Immature natural killer cell (primary cell): Measurements from ENCODE around the gene RFX3. TPM values are rescaled to one million over a fixed set of nuclear protein-coding genes. Genes with fewer than 3 reads are reported as not detected.

ENCODE experiments used
- DNase-seq, 3 donors: peaks; one replicate each; pipeline ENCODE4 v3.0.0; 2022; ENCODE audit warnings: mixed read lengths in 1 of 3
- H3K27ac Mint-ChIP-seq, 6 donors: one replicate each; pipeline ENCODE4 v1.8.0; 2020; ENCODE audit warnings: mixed read lengths in 6 of 6, mild to moderate bottlenecking in 5 of 6, inconsistent platforms in 4 of 6, moderate library complexity in 3 of 6
- H3K27me3 Mint-ChIP-seq, 3 donors: one replicate each; pipeline ENCODE4 v1.8.0; 2020 to 2021; ENCODE audit warnings: low read depth in 3 of 3, mild to moderate bottlenecking in 3 of 3, mixed read lengths in 3 of 3, moderate library complexity in 3 of 3, inconsistent platforms in 1 of 3
- H3K36me3 Mint-ChIP-seq, 3 donors: one replicate each; pipeline ENCODE4 v1.8.0; 2020; ENCODE audit warnings: mixed read lengths in 3 of 3, inconsistent platforms in 2 of 3, mild to moderate bottlenecking in 2 of 3
- H3K4me1 Mint-ChIP-seq, 2 donors: one replicate each; pipeline ENCODE4 v1.8.0; 2020; ENCODE audit warnings: inconsistent platforms in 2 of 2, mild to moderate bottlenecking in 2 of 2, mixed read lengths in 2 of 2, moderate library complexity in 1 of 2
- H3K4me3 Mint-ChIP-seq, 5 donors: one replicate each; pipeline ENCODE4 v1.8.0; 2020; ENCODE audit warnings: mild to moderate bottlenecking in 5 of 5, mixed read lengths in 5 of 5, inconsistent platforms in 3 of 5, moderate library complexity in 3 of 5
- H3K9me3 Mint-ChIP-seq, 6 donors: one replicate each; pipeline ENCODE4 v1.8.0; 2020; ENCODE audit warnings: mild to moderate bottlenecking in 6 of 6, mixed read lengths in 6 of 6, inconsistent platforms in 4 of 6, moderate library complexity in 3 of 6
- polyA plus RNA-seq, 3 donors: library from polyadenylated mRNA; unstranded; fragments of 300-500 nt; fragmentation: Illumina TruSeq; gene quantifications; one replicate each; pipeline ENCODE4 v1.2.3, GENCODE V29; 2021

The RFX3 gene
- polyA plus RNA-seq, 3 donors from 2014 or later = 4.5 to 6.5 (median 4.5) TPM

DNA sequence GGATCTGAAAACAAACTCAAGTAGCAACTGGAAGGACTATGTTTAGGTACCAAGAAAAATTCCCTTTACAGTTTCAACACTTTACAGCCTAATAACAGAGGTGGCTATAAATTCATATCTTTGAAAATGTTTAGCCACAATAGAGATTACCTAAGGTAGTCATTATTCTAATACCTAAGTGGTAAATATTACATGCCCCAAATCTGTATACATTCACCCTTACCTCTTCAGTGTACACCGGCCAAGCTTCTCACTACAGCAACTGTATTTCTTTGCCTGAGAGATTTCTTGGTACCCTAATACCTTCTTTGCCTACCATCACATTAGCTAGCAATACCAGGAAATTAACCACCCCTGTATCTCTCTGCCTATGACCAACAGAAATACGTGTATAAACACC lies 154.0 kb downstream of the RFX3 start:
- Mint-ChIP-seq H3K27ac (no peak overlapping the region), H3K4me1 (peaks cover 0 to 6% of the 10 kb centered on the region in 2 donors), H3K27me3 (no peaks in the 10 kb centered on the region), H3K4me3 (no peak overlapping the region), H3K36me3 (peaks cover 0 to 4% (median 4%) of the 10 kb centered on the region in 3 donors), H3K9me3 (no peaks in the 10 kb centered on the region)
- DNase-seq = no peak

DNA sequence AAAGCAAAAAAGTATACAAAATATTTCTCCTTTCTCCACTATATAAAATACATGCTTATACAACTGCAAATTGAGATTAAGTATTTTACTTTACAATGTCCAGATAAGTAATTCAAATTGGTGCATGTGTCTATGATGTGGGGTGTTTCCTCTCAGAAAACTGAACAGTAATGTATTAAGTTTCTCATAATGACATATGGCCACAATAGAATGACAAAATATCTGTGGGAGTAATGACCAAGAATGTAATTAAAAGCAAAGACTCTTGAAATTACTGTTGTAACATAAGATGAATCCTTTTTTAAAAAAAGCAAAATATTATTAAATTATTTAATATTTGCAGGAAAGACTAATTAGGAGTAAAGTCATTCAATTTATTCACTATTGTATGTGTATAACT lies 155.1 kb downstream of the RFX3 start:
- no peak for DNase-seq
- Mint-ChIP-seq H3K4me3 (no peak overlapping the region), H3K27ac (no peak overlapping the region), H3K9me3 (no peaks in the 10 kb centered on the region), H3K27me3 (no peaks in the 10 kb centered on the region), H3K4me1 (peaks cover 1 to 6% of the 10 kb centered on the region in 2 donors), H3K36me3 (no peaks in the 10 kb centered on the region)

DNA sequence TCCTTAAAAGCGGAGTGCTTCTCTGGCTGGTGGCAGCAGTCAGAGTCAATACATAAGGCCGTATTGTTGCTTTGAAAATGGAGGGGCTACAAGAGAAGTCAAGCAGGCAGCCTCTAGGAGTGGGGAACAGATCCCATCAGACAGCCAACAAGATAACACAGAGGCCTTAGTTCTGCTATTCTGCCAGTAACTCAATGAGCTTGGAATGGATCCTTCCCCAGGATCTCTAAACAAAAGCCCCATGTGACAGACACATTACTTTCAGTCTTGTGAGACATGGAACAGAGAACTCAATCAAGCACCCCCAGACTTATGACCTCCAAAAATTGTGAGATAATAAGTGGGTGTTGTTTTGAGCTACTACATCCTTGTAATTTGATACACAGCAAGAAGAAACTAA lies 158.6 kb downstream of the RFX3 start:
- H3K9me3 Mint-ChIP-seq = no peaks in the 10 kb centered on the region
- H3K36me3 Mint-ChIP-seq = no peaks in the 10 kb centered on the region
- no peak overlapping the region for H3K4me3 Mint-ChIP-seq
- H3K27ac Mint-ChIP-seq = no peak overlapping the region
- no peak for DNase-seq
- peaks cover 3 to 6% of the 10 kb centered on the region in 2 donors for H3K4me1 Mint-ChIP-seq
- H3K27me3 Mint-ChIP-seq = no peaks in the 10 kb centered on the region

- Mint-ChIP-seq H3K4me3 (no peak overlapping the region), H3K27me3 (no peaks in the 10 kb centered on the region), H3K27ac (no peak overlapping the region), H3K4me1 (peaks cover 8 to 9% of the 10 kb centered on the region in 2 donors), H3K36me3 (peaks cover 0 to 4% (median 4%) of the 10 kb centered on the region in 3 donors), H3K9me3 (no peaks in the 10 kb centered on the region)
- DNase-seq = no peak
Observed at GRCh38 chr9:3361689-3362392, 164.0 kb downstream of the RFX3 start.

- Mint-ChIP-seq H3K36me3 (peaks cover 0 to 4% (median 4%) of the 10 kb centered on the region in 3 donors), H3K4me3 (no peak overlapping the region), H3K27ac (peak overlapping the region in 1 of 6 donors; percentile 11), H3K27me3 (no peaks in the 10 kb centered on the region), H3K4me1 (peaks cover 7 to 9% of the 10 kb centered on the region in 2 donors), H3K9me3 (no peaks in the 10 kb centered on the region)
- DNase-seq = no peak
Observed at GRCh38 chr9:3361116-3361515, 164.7 kb downstream of the RFX3 start.

DNA sequence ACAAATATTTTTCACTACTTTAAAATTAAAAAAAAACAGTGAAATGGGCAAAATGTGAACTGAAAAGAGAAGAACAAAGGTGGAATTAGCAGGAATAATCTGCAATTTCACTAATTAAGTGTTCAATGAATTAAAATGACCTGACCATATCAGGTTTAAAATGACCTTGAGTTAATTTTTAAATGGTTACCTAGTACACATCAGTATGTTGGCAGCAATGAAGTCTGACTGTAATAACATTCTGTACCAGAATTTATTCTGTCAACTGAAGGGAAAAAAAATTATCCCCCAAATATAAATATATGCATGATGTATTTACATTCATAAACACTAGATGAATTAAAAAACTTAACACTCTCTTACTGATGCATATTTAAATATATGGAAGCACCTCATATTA lies 165.6 kb downstream of the RFX3 start:
- H3K4me1 Mint-ChIP-seq = peaks cover 7 to 9% of the 10 kb centered on the region in 2 donors
- H3K36me3 Mint-ChIP-seq = peaks cover 0 to 4% (median 4%) of the 10 kb centered on the region in 3 donors
- H3K27me3 Mint-ChIP-seq = no peaks in the 10 kb centered on the region
- no peak overlapping the region for H3K4me3 Mint-ChIP-seq
- no peaks in the 10 kb centered on the region for H3K9me3 Mint-ChIP-seq
- no peak overlapping the region for H3K27ac Mint-ChIP-seq
- no peak for DNase-seq

DNA sequence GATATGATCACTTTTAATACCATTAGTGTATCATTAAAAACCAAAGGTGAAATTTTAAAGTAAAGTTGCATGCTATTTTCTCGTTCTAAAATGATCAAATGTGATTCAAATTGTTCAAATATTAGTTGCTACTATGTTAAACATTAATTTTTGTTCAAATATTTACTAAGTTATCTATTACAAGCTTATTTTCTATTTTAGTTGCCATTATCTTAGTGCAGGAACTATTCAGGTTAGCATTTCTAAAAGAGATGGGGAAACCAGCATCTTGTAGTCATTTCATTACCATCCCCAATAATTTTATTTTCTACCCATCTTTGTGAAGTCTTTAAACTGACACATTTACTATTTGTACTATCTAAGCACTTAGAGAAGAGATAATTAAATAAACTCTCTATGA lies 166.0 kb downstream of the RFX3 start:
- H3K27ac Mint-ChIP-seq = no peak overlapping the region
- H3K9me3 Mint-ChIP-seq = no peaks in the 10 kb centered on the region
- no peak for DNase-seq
- H3K27me3 Mint-ChIP-seq = no peaks in the 10 kb centered on the region
- peaks cover 7 to 9% of the 10 kb centered on the region in 2 donors for H3K4me1 Mint-ChIP-seq
- peaks cover 0 to 4% (median 4%) of the 10 kb centered on the region in 3 donors for H3K36me3 Mint-ChIP-seq
- H3K4me3 Mint-ChIP-seq = no peak overlapping the region

DNA sequence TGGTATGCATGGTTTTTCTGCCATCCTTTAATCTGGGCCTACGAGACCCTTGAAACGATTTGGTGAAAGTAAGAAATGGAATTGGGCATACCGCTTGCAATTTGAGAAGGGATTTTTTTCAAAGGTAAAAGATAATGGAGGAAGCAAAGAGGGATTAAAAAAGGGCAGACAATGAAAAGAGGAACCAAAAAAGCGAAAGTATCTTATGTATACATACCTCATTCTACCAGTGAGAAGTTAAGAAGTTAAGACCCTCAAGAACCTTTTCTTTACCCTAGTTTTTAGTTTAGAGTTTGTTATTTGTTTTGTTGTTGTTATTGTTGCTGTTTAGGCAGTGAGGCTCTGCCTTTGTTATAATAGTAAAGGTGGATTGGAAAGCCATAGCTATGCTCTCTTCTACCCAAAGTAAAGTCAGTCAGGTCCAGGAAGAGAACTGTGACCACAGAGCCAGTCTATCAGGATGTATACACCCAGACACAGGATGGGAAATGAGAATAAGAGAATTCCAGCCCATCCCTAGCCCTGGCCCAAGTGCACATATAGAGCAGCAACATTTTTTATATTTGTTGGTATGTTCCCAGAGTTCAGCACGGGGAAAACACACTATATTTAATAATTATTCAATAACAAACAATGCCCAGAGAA lies 166.6 kb downstream of the RFX3 start:
- no peak for DNase-seq
- no peak overlapping the region for H3K27ac Mint-ChIP-seq
- H3K9me3 Mint-ChIP-seq = no peaks in the 10 kb centered on the region
- H3K36me3 Mint-ChIP-seq = peaks cover 0 to 4% (median 4%) of the 10 kb centered on the region in 3 donors
- H3K4me3 Mint-ChIP-seq = no peak overlapping the region
- H3K27me3 Mint-ChIP-seq = no peaks in the 10 kb centered on the region
- peaks cover 7 to 9% of the 10 kb centered on the region in 2 donors for H3K4me1 Mint-ChIP-seq

GRCh38 chr9:3348169-3348568 lies 177.6 kb downstream of the RFX3 start:
- Mint-ChIP-seq H3K9me3 (peaks cover 0 to 4% (median 0%) of the 10 kb centered on the region in 6 donors), H3K27me3 (peaks cover 0 to 1% (median 0%) of the 10 kb centered on the region in 3 donors), H3K36me3 (peaks cover 3 to 7% (median 7%) of the 10 kb centered on the region in 3 donors), H3K4me3 (no peak overlapping the region), H3K27ac (no peak overlapping the region), H3K4me1 (no peaks in the 10 kb centered on the region)
- no peak for DNase-seq

DNA sequence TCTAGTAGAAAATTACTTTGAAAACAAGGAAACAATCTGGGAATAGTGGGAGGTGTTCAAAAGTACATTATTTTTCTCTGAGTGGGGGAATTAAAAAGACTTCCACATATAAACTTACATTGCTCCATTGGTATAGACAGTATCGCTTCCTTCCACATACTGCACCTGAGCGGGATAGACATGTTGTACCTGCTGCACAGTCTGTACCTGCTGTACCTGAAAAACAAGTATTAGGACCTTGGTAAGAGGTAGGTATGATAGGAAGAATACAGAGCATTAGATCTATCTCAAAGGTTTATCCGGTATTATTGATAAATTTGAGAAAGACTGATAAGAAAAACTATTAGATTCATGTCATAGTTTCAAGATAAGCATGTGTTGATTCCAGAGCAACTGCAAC lies 179.3 kb downstream of the RFX3 start:
- no peak for DNase-seq
- peaks cover 3 to 4% (median 3%) of the 10 kb centered on the region in 3 donors for H3K36me3 Mint-ChIP-seq
- peaks cover 0 to 1% (median 0%) of the 10 kb centered on the region in 3 donors for H3K27me3 Mint-ChIP-seq
- no peaks in the 10 kb centered on the region for H3K9me3 Mint-ChIP-seq
- H3K4me1 Mint-ChIP-seq = peaks cover 1 to 4% of the 10 kb centered on the region in 2 donors
- no peak overlapping the region for H3K27ac Mint-ChIP-seq
- no peak overlapping the region for H3K4me3 Mint-ChIP-seq

- no peak overlapping the region for H3K4me3 Mint-ChIP-seq
- peaks cover 0 to 2% (median 0%) of the 10 kb centered on the region in 6 donors for H3K9me3 Mint-ChIP-seq
- H3K27ac Mint-ChIP-seq = no peak overlapping the region
- H3K4me1 Mint-ChIP-seq = peaks cover 1 to 10% of the 10 kb centered on the region in 2 donors
- peaks cover 0 to 1% (median 0%) of the 10 kb centered on the region in 3 donors for H3K27me3 Mint-ChIP-seq
- DNase-seq = no peak
- peaks cover 3 to 6% (median 3%) of the 10 kb centered on the region in 3 donors for H3K36me3 Mint-ChIP-seq
Observed at GRCh38 chr9:3343671-3344070, 182.1 kb downstream of the RFX3 start.

DNA sequence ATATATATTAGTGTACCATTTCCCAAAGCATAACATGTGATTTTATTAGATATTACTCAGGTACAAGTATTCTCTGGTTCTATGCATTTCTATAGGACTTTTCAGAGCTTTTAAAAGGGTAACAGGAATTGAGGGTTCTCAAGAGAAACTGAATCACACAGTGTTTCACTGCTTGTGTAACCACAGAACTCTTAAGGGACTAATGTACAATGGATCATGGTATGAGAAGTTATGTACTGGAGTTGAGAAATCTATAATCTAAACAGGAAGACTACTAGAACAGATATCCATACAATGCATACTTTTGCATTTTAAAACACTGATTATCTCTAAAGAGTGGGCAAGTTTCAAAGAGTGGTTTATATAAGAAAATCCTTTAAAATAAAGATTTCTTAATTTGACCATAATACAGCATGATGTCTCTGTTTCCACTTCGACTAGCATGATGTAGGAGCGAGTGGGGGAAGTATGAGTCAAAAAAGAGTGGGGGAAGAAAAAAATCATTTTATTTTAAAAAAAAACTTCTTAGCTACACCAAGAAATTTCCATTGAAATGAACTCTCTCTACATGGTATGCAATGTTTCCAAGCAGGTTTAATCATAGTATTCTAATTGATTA lies 183.5 kb downstream of the RFX3 start:
- Mint-ChIP-seq H3K27me3 (peaks cover 0 to 1% (median 0%) of the 10 kb centered on the region in 3 donors), H3K4me1 (peaks cover 1 to 10% of the 10 kb centered on the region in 2 donors), H3K9me3 (peaks cover 0 to 2% (median 0%) of the 10 kb centered on the region in 6 donors), H3K4me3 (no peak overlapping the region), H3K27ac (no peak overlapping the region), H3K36me3 (peaks cover 3 to 6% (median 3%) of the 10 kb centered on the region in 3 donors)
- DNase-seq = no peak

- Mint-ChIP-seq H3K9me3 (peaks cover 0 to 2% (median 0%) of the 10 kb centered on the region in 6 donors), H3K36me3 (peaks cover 0 to 2% (median 0%) of the 10 kb centered on the region in 3 donors), H3K27ac (peak overlapping the region in 1 of 6 donors; percentile 8), H3K4me3 (no peak overlapping the region), H3K27me3 (no peaks in the 10 kb centered on the region), H3K4me1 (peaks cover 1 to 10% of the 10 kb centered on the region in 2 donors)
- DNase-seq = no peak
Observed at GRCh38 chr9:3337515-3338225, 188.1 kb downstream of the RFX3 start.
